ENCODE data around the gene S100A2.

- TF ChIP-seq EZH2 (IDR thresholded peaks at IDR 0.05; ENCODE audit: insufficient read depth, poor library complexity, severe bottlenecking), result no peak
- TF ChIP-seq EZH2phosphoT487 (IDR thresholded peaks at IDR 0.05; ENCODE audit: insufficient read depth, low read depth), result no peak
Measured at GRCh38 chr1:153542956-153543711, 22.5 kb downstream of the S100A2 start.
